Fibroblast of upper back skin (primary cell): ENCODE results near the gene MSI2.

Experiments used
- DNase-seq: peaks from one replicate; pipeline ENCODE4 v3.0.0-alpha.2; 2013

Gene MSI2

DNA sequence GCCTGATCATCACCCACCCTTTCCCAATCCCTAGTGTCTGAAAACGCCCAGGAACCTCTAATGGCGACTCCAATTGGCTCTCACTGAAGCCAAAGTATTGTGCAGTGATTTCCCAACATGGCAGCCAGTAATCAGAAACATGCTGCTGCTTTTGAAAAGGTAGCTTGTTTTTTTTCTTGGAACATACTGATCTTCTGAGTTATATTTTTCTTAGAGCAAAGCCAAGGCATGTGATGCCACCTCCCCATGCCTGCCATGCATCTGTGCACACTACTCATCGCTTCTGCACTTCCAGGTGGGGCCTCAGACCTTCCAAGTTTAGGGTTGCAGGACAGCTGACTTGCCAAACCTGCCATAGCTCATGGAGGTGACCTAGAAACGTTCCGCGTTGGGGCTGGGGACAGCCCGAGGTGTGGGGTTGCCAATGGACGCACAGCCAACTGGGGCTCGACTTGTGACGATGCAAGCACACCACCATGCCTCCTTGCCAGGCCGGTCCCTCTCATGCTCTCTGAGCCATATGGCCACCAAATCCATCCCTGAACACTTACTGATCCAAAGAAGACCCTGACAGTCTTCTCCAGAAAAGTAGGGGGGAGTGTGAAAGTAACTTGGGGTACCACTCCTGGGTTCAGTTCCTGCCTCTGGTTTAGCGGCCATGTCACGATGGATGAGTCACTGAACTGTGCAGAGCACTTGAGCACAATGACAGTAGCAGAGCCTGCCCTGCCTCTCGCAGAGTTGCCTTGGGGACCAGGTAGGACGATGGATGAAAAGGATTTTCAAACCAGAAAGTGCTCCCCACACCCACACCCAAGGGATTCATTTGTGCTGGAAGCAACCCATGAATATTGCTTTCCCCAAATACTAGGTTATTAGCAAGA lies 333.1 kb downstream of the MSI2 start:
- DNase-seq = no peak

DNA sequence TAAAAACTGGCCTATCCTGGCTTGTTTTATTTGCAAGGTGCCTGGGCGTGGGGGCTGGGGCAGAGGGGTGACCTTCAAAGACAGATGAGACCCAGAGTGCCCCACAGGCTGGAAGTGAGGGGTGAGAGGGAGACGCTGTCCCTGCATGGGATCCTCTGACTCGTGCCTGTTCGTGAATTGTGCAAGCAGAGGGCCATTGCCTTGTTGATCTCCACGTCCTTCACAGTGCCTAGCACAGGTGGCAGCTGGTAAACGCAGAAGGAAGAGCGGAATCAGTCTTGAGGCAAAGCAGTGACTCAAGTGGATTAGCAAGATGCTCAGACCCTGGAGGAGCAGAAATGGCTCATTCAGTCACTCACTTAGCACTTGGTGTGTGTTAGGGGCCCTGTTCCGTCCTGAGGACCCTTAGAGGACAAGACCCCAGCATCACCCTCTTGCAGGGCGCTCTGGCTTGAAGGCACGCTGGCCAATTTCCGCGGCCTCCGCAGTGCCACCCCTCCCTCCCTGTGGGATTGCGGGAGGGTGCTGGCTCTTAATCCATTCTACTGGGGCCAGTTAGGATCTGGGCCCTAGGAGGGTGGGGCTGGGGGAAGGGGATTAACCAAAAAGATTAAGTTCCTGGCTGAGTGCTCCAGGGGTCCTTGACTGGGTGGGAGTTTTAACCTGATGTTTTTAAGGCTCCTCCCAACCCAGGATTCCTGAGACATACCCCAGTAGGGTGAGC lies 337.6 kb downstream of the MSI2 start:
- DNase-seq = no peak

DNA sequence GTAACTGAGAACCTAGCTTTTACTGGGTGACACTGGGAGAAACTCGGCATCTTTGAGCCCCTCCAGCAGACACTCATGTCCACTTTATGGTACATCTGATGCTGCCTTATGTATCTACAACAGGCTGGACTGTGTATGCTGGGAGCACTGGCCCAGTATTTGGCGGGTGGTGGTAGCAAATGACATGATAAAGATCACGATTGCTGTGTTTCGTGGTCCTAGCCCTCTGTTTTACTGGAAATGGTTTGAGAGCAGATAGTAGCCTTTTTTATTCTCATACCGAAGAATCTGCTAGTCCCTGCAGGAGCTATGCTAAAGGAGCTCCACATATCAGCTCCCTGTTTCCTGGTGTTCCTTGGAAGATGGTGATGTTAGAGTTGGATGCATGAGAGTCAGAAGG lies 338.4 kb downstream of the MSI2 start:
- no peak for DNase-seq

DNA sequence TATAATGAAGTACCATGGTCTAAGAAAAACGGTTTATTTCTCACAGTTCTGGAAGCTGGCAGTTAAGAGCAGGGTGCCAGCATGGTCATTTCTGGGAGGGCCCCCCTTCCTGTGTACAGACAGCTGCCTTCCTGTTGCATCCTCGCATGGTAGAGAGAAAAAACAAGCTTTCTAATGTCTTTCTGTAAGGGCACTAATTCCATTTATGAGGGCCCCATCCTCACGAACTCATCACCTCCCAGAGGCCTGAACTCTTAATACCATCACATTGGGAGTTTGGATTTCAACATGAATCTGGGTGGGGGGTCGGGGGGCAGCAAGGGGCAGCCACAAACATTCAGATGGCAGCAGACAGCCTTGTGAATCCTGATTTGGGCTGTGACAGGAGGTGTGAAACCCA lies 339.1 kb downstream of the MSI2 start:
- no peak for DNase-seq

DNA sequence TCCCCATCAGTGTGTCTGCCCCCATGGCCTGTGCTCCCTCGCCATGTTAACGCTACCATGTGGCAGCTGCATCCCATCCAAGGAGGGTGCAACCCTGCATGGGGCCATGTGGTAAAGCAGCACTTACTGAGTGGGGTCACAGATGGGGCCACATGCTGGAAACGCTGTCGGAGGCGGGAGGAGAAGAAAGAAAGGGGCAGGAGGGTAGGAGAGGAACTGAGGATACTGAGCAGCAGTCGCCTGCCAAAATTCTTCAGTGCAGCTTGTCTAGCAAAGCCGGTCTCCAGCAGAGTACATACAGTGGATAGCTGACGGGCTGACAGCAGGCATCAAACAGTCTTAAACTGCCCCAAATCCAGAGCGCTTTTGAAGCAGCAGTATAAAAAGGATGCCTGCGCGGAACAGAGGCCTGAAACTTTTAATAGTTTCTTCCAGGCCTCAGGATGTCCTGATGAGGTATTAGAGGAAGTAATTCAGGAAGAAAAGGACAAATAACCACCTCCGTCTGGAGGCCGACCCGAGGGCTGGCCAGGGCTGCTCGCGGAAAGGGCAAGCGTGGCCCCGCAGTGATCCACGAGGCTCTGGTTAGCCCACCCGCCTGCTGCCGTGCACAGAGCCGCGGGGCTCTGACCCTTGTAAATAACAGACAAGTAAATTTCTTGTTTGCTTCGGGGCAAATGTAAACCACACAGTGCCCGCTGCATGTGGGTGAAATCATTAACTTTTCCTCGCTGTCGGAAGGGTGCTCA lies 339.8 kb downstream of the MSI2 start:
- no peak for DNase-seq

DNA sequence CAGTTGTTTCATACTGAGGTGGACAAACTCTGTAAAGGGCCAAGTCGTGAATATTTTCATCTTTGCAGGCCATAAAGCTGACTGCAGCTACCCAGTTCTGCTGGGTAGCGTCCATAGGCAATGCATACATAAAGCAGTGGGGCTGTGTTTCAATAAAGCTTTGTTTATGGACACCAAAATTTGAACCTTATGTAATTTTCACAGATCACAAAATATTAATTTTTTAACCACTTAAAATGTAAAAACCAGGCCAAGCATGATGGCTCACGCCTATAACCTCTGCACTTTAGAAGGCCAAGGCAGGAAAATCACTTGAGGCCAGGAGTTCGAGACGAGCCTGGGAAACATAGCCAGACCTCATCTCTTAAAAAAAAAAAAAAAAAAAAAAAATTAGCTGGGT lies 340.8 kb downstream of the MSI2 start:
- no peak for DNase-seq

DNA sequence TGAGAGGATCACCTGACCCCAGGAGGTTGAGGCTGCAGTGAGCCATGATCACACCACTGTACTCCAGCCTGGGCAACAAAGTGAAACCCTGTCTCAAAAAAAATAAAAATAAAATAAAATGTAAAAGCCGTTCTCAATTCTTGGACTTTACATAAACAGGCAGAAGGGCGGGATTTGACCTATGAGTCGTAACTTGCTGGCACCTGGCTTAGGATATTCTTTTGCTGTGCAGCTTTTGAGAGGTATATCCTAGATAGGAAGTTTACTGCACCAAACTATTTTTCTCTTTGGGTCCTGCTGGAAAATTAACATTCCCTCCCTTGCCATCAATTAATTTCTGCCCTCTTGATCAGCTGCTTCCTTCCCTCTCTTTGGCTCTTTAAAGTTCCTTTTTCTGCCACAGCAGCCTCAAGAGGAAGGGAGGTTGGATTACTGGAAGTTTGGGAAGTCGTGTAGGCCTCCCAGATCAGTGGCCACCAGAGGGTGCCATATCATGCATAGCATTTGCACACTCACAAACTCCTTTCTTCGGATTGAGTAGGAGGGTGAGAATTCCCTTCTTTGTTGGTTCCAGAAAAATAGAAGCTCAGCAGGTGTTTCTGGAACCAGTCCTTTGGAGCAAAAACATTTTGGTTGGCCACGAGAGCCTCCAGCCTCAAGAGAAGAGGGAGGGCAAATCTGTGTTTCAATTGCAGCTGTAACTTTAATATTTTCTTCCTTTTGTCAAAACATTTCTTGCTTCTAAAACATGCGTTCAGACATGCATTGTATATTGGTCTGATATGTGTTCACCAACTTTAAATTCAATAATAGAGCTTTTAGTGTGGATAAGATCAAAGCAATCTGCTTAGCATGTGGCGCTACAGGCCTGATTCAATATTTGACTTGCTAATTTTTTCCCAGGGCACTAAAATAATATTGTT lies 341.5 kb downstream of the MSI2 start:
- peak; percentile 69 for DNase-seq

DNA sequence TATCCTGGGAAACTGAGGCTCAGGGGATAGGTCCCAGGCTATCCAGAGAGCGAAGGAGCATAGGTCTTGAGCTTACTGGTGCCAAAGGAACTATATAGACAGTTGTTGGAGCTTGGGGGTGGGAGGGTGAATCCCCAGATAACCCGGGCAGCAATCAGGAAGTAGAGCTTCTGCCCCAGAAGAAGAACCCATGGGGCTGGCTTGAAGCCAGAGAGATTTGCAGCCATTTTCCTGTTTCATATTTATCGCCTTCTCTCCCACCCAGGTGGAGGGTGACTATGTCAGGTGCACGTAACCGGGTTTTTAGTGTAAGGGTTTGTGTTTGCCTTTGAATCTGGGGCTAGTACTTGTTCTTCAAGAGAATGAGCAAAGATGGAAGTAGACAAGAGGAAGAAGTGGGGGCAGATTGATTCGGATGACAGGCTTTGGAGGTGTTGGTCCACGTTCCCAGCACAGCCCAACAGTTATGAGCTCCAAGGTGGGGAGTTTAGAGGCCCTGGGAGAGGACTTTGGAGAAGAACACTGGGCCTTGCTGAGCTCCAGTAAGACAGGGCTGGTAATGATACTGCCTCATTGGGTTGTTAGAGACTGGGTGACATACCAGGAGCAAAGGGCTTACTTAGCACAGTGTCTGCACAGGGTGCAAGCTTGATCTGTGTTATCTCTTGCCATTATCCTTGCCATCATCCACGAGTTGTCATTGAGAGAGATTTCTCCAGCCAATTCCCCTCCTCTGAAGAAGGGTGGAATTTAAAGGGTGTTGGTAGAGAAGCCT lies 343.1 kb downstream of the MSI2 start:
- DNase-seq = no peak

DNA sequence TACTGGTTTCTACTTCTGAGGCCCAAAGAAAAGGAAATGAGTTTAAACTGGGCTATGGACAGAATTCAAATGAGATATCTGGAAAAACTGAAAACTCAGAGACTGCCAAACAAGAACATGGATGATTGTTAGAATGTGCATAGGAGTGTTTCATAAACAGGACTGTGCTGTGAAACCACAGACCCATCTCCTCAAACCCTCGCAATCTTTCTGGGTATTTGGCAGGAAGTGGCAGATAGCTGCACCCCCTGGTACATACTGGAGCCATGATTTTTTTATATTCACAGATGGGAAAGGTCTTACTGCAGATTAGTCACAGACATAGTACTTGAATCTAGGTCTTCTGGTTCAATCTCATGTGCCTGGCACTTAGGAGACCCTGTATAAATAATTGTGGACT lies 343.8 kb downstream of the MSI2 start:
- DNase-seq = peak; percentile 22

DNA sequence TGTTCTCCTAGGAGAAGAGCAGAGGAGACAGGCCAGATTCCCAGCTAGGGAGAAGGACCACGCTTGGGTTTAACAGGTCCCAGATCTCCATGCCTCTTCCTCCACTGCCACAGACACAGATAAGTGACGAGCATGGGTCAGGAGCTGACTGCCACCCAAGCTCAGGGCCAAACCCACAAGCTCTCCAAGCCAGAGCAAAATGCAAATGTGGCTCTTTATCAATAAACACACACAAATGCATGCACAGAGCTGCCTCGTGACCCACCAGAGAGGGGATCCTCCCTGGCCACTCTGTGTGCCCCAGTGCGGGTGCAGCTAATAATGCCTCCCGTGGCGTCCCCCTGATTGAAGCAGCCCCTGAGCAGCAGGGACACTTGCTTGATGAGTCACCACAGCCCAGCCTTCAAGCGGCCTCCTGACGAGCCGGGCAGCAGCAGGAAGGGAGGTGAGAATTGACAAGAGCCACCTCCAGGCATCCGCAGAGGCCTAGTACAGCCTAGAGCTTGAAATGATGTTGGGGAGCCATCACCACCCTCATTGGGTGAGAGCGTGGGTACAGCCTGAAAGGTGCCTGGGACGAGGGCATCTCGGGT lies 344.9 kb downstream of the MSI2 start:
- DNase-seq = no peak

DNA sequence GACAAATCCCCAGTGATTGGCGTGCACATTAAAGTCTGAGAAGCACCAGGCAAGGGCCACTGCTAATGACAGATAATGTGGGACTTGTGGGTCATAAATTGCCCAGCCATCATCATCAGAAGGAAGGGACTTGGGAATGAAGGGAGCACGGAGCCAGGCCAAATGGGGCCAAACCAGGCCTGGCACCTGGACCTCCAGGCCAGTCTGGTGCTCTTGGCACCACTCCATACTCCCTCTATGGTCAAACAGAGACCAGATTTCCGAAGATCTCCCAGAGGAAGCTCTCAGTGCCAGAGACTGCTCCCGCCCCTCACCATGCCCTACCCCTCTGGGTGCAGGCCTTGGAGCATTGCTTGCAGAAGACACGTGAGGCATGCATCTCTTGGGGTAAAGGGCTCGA lies 346.6 kb downstream of the MSI2 start:
- no peak for DNase-seq

DNA sequence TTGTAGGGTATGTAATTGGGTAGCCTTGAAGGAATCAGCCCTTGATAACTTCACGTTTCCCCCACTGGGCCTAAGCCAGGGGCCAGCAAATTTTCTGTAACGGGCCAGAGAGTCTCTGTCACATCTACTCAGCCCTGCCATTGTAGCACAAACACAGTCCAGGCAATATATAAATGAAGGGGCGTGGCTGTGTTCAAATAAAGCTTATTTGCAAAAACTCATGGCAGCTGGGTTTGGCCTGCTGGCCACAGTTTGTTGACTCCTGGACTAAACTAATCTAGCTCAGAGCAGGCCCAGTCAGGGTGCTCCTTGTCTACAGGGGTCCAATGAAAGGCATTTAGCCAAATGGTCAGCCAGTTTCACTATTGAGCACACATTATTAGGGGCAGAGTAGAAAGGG lies 347.2 kb downstream of the MSI2 start:
- no peak for DNase-seq

DNA sequence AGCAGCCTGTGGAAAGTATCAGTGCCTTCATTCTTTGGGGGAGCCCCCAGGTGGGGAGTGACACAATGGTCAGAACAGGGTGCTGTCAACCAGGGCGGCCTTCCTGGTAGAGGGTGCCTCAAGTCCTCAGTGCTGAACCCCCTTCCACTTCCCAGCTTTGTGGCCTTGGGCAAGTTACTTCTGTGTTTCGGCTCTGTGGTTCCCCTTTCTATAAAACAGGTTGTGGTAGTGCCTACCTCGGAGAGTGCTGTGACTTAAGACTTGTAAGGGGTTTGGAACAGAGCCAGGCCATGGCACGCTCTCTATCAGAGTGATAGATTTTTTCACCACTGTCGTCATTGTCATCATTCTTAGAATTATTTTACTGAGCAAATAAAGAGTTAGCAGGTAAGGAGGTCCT lies 347.7 kb downstream of the MSI2 start:
- DNase-seq = no peak

DNA sequence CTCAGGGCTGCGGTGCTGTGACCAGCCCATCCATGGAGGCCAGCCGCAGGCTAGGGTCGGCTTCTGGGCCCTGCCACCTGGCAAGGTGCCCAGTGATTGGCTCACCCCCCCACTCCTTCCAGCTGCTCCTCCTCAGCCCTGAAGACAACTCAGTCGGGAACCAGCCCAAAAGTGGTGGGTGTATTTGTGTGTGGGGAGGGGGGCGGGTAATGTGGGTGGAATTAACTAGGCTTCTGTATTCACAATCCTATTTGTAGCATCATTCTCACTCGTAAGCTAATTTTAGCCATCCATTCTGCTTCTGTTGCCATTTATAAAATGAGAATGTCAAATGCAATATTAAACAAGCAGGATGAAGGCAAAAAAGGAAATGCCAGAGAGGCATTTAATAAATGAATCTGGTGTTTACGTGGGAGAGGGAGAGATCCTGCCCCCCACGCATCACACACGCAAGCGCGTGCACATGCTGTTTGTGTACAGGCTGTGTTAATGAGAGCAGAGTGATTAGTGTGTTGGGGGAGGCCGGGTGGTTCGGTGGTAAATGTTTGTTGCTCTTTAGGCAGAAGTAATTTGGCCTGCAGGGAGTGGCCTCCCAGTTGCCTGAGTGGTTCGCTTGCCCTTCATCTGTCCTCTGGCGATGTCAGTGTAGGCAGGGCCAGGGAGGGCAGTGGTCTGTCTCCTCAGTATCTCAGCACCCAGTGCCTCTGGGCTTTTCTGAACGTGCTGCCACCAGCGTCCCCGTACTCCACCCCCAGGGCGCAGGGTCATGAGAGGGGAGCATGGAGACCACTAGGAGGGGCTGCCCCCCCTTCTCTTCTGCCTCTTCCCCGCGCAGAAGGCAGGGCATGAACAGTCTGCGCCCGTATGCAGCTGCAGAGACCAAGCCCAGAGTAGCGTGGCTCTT lies 348.7 kb downstream of the MSI2 start:
- DNase-seq = peak; percentile 16

DNA sequence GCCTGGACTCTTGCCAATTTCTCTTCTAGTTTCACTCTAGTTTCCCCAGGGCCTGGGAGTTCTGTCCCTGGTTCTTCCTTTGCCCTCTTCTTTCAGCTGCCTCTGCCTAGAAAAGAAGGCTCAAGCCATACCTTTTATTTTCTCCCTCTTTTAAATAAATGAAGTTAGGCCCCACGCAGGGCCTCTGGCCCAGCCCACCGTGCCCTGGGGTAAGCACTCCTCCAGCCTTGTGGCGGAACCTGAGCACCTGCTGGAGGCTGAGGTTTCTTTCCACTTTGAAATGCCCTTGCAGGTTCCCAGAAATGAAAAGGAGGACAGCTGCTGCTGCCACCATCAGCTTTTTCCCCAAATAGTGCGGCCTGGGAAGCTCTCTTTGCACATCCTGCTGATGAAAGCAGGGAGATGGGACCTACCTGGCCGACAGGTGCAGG lies 349.4 kb downstream of the MSI2 start:
- peak; percentile 48 for DNase-seq

DNA sequence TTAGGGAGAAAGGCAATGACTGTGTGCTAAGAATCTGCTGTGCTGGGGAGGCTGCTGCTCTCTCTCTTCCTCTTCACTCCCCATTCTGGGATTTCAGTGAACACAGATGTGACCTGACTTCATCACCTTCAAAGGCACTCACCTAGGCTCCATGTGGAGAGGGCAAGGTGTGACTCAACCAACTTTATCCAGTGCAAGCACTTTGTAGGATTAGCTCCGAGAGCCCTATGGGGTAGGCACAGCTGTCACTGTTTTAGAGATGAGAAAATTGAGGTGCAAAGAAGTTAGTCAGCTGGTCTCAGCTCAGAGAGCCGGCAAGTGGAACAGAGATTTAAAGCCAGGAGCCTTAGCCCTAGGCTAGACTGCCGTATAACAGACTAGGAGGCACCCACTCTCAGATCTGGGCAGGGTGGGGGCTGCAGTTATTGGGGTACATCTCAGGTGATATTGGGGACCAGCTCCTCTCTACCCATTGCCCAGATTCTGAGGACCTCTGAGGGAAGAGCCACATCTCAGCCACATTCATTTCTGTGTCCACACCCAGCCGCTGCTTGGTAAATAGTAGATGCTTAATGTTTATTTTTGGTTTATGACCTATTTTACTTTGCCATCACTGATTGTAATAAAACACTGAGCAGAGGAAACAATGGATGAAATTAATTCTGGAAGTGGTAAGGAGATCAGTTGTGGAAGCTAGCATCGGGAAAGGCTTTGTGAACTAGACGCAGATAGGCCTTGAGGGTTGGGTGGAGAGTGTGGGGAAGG lies 350.0 kb downstream of the MSI2 start:
- DNase-seq = no peak

DNA sequence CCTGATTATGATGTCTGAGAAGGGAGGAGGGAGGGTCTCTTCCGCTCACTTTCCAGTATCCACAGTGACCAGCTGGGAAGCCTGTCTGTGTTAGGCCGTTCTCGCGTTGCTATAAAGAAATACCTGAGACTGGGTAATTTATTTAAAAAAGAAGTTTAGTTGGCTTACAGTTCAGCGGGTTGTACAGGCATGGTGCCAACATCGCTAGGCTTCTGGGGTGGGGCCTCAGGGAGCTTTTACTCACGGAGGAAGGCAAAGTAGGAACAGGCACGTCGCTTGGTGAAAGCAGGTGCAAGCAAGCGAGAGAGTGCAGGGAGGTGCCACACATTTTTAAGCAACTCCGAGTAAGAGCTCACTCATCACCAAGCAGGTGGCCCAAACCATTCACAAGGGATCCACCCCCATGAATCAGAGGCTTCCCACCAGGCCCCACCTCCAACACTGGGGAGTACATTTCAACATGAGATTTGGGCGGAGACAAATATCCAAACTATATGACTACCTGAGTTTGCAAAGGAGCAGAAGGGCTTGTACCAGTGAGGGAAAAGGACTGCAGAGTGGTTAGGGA lies 351.3 kb downstream of the MSI2 start:
- no peak for DNase-seq

DNA sequence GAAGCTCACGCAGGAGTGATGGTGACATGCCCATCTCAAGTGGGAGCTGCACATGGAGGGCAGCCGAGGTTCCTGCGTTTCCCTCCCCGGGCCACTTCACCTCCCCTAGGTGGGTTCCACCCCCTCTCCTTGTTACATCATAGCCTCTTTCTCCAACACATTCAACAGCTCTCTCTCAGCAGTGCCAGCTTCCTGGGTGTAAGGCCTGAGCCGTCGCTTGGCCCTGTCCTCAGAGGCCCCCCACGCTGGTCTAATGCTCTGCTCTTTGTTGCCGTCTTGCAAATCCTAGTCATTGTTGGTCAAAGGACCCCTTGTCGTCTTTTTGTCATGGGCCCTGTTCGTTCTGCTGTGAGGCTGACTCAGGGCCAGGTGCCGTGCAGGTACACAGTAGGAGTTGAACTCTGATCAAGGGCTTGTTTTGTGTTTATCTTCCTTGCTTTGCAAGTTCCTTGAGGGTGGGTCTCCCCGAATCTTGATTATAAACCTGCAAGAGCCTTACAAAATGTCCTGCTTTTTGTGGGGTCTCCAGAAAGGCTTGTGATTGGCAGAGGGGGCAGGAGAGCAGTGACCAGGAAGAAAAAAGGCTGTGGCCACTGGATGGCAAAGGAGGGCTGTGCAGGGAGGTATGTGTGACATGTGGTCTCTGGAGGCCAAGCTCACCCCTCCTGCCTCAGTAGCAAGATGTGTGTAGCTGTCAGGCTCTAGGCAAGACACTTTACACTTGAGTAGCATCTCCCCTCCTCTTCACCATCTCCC lies 352.2 kb downstream of the MSI2 start:
- DNase-seq = no peak
